K562 (cell line): Measurements from ENCODE around the gene SMCO4. TPM values are rescaled to one million over a fixed set of nuclear protein-coding genes. Genes with fewer than 3 reads are reported as not detected.

Source experiments
- CHCHD3 ChIP-seq: fragments of 250-450 bp; sonication (Bioruptor Pico); IDR thresholded peaks from 2 replicates; pipeline ENCODE4 v2.1.2; 2022; ENCODE audit warnings: mild to moderate bottlenecking
- DMBX1 ChIP-seq: fragments of 250-450 bp; sonication (Bioruptor Pico); IDR thresholded peaks from 2 replicates; pipeline ENCODE4 v1.8.0; 2022; ENCODE audit warnings: inconsistent platforms, mild to moderate bottlenecking, moderate library complexity, borderline replicate concordance
- EWSR1 ChIP-seq: fragments of 450-650 bp; IDR thresholded peaks from 2 replicates; pipeline ENCODE4 v1.6.1; 2018; ENCODE audit warnings: borderline replicate concordance, mild to moderate bottlenecking, low read depth, moderate library complexity; ENCODE audit not compliant: partially characterized antibody
- FOSL1 ChIP-seq: fragments of 200-800 bp; sonication (Bioruptor generic); conservative IDR thresholded peaks from 2 replicates; pipeline ENCODE4 v1.6.1; 2016; ENCODE audit warnings: missing genetic modification characterization, missing compliant biosample characterization
- HDAC6 ChIP-seq: IDR thresholded peaks from 2 replicates; pipeline ENCODE4 v1.6.1; 2012; ENCODE audit warnings: low read depth, mild to moderate bottlenecking, control low read depth, inconsistent platforms, low read length, moderate library complexity
- HINFP ChIP-seq: fragments of 450-650 bp; conservative IDR thresholded peaks from 2 replicates; pipeline ENCODE4 v1.6.1; 2016; ENCODE audit warnings: missing genetic modification characterization, low read depth, mild to moderate bottlenecking, control low read depth, missing compliant biosample characterization
- MCM2 ChIP-seq: fragments of 450-650 bp; IDR thresholded peaks from 2 replicates; pipeline ENCODE4 v1.6.1; 2017; ENCODE audit warnings: low read depth, mild to moderate bottlenecking
- MYBL2 ChIP-seq, 2 experiments: fragments of 450-650 bp in 1 of 2; sonication (generic) in 1 of 2; formaldehyde crosslinking in 1 of 2; IDR thresholded peaks; 2 replicates each; pipeline versions ENCODE4 v1.6.1 to v1.8.1; 2017 to 2022; ENCODE audit warnings: borderline replicate concordance in 1 of 2, inconsistent platforms in 1 of 2, low read depth in 1 of 2, mild to moderate bottlenecking in 1 of 2, missing genetic modification reagents in 1 of 2, moderate library complexity in 1 of 2
- PTBP1 ChIP-seq: fragments of 200-400 bp; formaldehyde crosslinking; IDR thresholded peaks from 2 replicates; pipeline ENCODE4 v1.6.1; 2017; ENCODE audit warnings: low read depth, low read length
- RHOXF2B ChIP-seq: fragments of 250-450 bp; sonication (Bioruptor Pico); conservative IDR thresholded peaks from 2 replicates; pipeline ENCODE4 v1.5.1; 2021
- SRSF7 ChIP-seq: fragments of 200-400 bp; formaldehyde crosslinking; optimal IDR thresholded peaks from 2 replicates; pipeline ENCODE3; 2017; ENCODE audit warnings: mild to moderate bottlenecking, low read depth, low read length
- TRIM24 ChIP-seq, 2 experiments: fragments of 450-650 bp; IDR thresholded peaks; 2 replicates each; pipeline ENCODE4 v1.6.1; 2016
- ZFPM2 ChIP-seq: fragments of 250-450 bp; sonication (Bioruptor Pico); IDR thresholded peaks from 2 replicates; pipeline ENCODE4 v1.5.1; 2022; ENCODE audit warnings: mild to moderate bottlenecking
- ZNF384 ChIP-seq: IDR thresholded peaks from 2 replicates; pipeline ENCODE4 v1.6.1; 2012; ENCODE audit warnings: low read depth, low read length, improper control_type of control experiment
- ZNF436 ChIP-seq: fragments of 250-450, 450-650 bp; sonication (Bioruptor Pico); formaldehyde crosslinking; IDR thresholded peaks from 2 replicates; pipeline ENCODE4 v1.7.0; 2020; ENCODE audit warnings: mild to moderate bottlenecking
- ZNF586 ChIP-seq: fragments of 450-650 bp; formaldehyde crosslinking; conservative IDR thresholded peaks from 2 replicates; pipeline ENCODE4 v1.4.0; 2020; ENCODE audit warnings: mild to moderate bottlenecking, moderate library complexity
- ZNF75A ChIP-seq: fragments of 450-650 bp; formaldehyde crosslinking; IDR thresholded peaks from 2 replicates; pipeline ENCODE4 v1.4.0; 2020; ENCODE audit warnings: mild to moderate bottlenecking
- ZNF77 ChIP-seq: fragments of 250-450 bp; sonication (Bioruptor Pico); IDR thresholded peaks from 2 replicates; pipeline ENCODE4 v1.5.0; 2020
- polyA plus RNA-seq, 8 experiments: library from polyadenylated mRNA; depleted of rRNA in 4 of 8; stranded (reverse) in 5 of 8; unstranded in 3 of 8; fragments of >200 nt; fragmentation: Nextera tagmentation in 2 of 8; fragmentation: Illumina TruSeq in 1 of 8; extraction: Ambion mirVana in 2 of 8; extraction: Trizol in 1 of 8; gene quantifications; 2 replicates each; pipeline versions ENCODE4 v1.2.1 to v1.2.3, GENCODE V29; 2011 to 2014; ENCODE audit warnings: inconsistent platforms in 1 of 8, missing spikeins in 1 of 8
- total RNA-seq, 7 experiments: library from RNA; depleted of rRNA in 6 of 7; stranded (reverse); fragments of >200 nt in 6 of 7; fragmentation: Illumina TruSeq in 2 of 7; extraction: Trizol in 2 of 7; gene quantifications; 2 replicates each; pipeline versions ENCODE4 v1.2.1 to v1.2.3, GENCODE V29; 2011 to 2021; ENCODE audit warnings: low replicate concordance in 1 of 7
- TF ChIP-seq, protein P1 (sequence below): fragments of 250-450 bp; sonication (Bioruptor Pico); IDR thresholded peaks from 2 replicates; pipeline ENCODE4 v1.5.1; 2021; ENCODE audit warnings: mild to moderate bottlenecking
- TF ChIP-seq, protein P2 (sequence below), 2 experiments: fragments of 450-650 bp; IDR thresholded peaks; 2 replicates each; pipeline ENCODE4 v1.6.1; 2018; ENCODE audit warnings: mild to moderate bottlenecking in 2 of 2, low read depth in 1 of 2; ENCODE audit not compliant: partially characterized antibody in 2 of 2
- TF ChIP-seq, protein P3 (sequence below): sonication (generic); formaldehyde crosslinking; IDR thresholded peaks from 2 replicates; pipeline ENCODE4 v1.5.0; 2020; ENCODE audit warnings: missing genetic modification reagents

The SMCO4 gene
- total and polyA plus RNA-seq, 9 of the 15 experiments (the other 6 are each of a cell fraction or from before 2014, with no cell fraction given), result 1.8 to 27.8 (median 15.3) TPM

- TF ChIP-seq ZNF384 (no peak), DMBX1 (CRISPR knock-in tag) (peak; percentile 42; the same call in 1 of the 2 replicates), CHCHD3 (CRISPR knock-in tag) (no peak), HINFP (tag) (no peak), ZNF586 (CRISPR knock-in tag) (no peak), HDAC6 (no peak), EWSR1 (no peak), MCM2 (no peak), SRSF7 (no peak), TRIM24 (IDR thresholded peaks at IDR 0.05) (peak in 1 of 2 experiments; percentile 33; a peak in 1 of 4 replicates), ZFPM2 (CRISPR knock-in tag) (no peak), MYBL2 (IDR thresholded peaks at IDR 0.05; ENCODE audit: low read depth) (no peak), MYBL2 (CRISPR knock-in tag; IDR thresholded peaks at IDR 0.05; ENCODE audit: borderline replicate concordance) (no peak), ZNF436 (CRISPR knock-in tag) (peak; percentile 98), RHOXF2B (CRISPR knock-in tag) (no peak), PTBP1 (peak; percentile 90), ZNF77 (no peak), ZNF75A (CRISPR knock-in tag) (no peak), FOSL1 (tag) (no peak)
- TF ChIP-seq, protein P1, sequence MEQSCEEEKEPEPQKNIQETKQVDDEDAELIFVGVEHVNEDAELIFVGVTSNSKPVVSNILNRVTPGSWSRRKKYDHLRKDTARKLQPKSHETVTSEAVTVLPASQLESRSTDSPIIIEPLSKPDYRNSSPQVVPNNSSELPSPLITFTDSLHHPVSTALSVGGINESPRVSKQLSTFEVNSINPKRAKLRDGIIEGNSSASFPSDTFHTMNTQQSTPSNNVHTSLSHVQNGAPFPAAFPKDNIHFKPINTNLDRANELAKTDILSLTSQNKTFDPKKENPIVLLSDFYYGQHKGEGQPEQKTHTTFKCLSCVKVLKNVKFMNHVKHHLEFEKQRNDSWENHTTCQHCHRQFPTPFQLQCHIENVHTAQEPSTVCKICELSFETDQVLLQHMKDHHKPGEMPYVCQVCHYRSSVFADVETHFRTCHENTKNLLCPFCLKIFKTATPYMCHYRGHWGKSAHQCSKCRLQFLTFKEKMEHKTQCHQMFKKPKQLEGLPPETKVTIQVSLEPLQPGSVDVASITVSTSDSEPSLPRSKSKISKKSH (CRISPR knock-in tag), result no peak
- TF ChIP-seq, protein P2, sequence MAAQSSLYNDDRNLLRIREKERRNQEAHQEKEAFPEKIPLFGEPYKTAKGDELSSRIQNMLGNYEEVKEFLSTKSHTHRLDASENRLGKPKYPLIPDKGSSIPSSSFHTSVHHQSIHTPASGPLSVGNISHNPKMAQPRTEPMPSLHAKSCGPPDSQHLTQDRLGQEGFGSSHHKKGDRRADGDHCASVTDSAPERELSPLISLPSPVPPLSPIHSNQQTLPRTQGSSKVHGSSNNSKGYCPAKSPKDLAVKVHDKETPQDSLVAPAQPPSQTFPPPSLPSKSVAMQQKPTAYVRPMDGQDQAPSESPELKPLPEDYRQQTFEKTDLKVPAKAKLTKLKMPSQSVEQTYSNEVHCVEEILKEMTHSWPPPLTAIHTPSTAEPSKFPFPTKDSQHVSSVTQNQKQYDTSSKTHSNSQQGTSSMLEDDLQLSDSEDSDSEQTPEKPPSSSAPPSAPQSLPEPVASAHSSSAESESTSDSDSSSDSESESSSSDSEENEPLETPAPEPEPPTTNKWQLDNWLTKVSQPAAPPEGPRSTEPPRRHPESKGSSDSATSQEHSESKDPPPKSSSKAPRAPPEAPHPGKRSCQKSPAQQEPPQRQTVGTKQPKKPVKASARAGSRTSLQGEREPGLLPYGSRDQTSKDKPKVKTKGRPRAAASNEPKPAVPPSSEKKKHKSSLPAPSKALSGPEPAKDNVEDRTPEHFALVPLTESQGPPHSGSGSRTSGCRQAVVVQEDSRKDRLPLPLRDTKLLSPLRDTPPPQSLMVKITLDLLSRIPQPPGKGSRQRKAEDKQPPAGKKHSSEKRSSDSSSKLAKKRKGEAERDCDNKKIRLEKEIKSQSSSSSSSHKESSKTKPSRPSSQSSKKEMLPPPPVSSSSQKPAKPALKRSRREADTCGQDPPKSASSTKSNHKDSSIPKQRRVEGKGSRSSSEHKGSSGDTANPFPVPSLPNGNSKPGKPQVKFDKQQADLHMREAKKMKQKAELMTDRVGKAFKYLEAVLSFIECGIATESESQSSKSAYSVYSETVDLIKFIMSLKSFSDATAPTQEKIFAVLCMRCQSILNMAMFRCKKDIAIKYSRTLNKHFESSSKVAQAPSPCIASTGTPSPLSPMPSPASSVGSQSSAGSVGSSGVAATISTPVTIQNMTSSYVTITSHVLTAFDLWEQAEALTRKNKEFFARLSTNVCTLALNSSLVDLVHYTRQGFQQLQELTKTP (IDR thresholded peaks at IDR 0.05; ENCODE audit: low read depth in 1 of 2, partially characterized antibody in 2 of 2), result no peak
- TF ChIP-seq, protein P3, sequence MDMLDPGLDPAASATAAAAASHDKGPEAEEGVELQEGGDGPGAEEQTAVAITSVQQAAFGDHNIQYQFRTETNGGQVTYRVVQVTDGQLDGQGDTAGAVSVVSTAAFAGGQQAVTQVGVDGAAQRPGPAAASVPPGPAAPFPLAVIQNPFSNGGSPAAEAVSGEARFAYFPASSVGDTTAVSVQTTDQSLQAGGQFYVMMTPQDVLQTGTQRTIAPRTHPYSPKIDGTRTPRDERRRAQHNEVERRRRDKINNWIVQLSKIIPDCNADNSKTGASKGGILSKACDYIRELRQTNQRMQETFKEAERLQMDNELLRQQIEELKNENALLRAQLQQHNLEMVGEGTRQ, result no peak
Observed at GRCh38 chr11:93543292-93543977, at the start of gene SMCO4 (continued).
